Mucosa of descending colon (tissue), 3 donors: ENCODE measurements around the gene GNG7. TPM values are rescaled to one million over a fixed set of nuclear protein-coding genes. Genes with fewer than 3 reads are reported as not detected.
"Not testable (repeated sequence)": the region's sequence is repeated elsewhere in the genome, so short reads cannot be mapped to it uniquely, and the experiment has no call there.

Source experiments
- ATAC-seq: fragments of 200-7000 bp; cut with Tn5 transposase; one replicate; pipeline ENCODE4 v1.9.1; 2020; ENCODE audit warnings: mild to moderate bottlenecking, moderate library complexity
- DNase-seq, 3 donors: peaks; one replicate each; pipeline ENCODE4 v3.0.0-alpha.2; 2020
- H3K36me3 ChIP-seq: fragments of 200-600 bp; one replicate; pipeline ENCODE4 v1.8.0; 2021; ENCODE audit warnings: low read depth, mild to moderate bottlenecking
- H3K4me1 ChIP-seq: fragments of 200-600 bp; one replicate; pipeline ENCODE4 v1.8.0; 2021; ENCODE audit warnings: low read depth, mild to moderate bottlenecking
- H3K4me3 ChIP-seq: fragments of 200-600 bp; one replicate; pipeline ENCODE4 v1.8.0; 2021; ENCODE audit warnings: mild to moderate bottlenecking
- H3K9me3 ChIP-seq: fragments of 200-600 bp; one replicate; pipeline ENCODE4 v1.8.0; 2021; ENCODE audit warnings: mild to moderate bottlenecking
- CTCF ChIP-seq: fragments of 200-600 bp; IDR thresholded peaks from one replicate; pipeline ENCODE4 v1.8.0; 2022; ENCODE audit warnings: antibody characterized with exemption, mild to moderate bottlenecking
- intact Hi-C, 2 donors: fragments of 100-400 bp; cut with DNase I in 1 of 2; cut with micrococcal nuclease in 1 of 2; formaldehyde crosslinking; loops; one replicate each; pipeline versions ENCODE4 v1.11.0 to v1.11.1; 2022; cut with DNase I, micrococcal nuclease
- total RNA-seq, 3 donors: library from RNA; stranded (reverse); fragmentation: NEBNext Ultra II Directional in 2 of 3; extraction: Animal tissue kit (Norgen Biotek cat#: 25700) in 2 of 3; gene quantifications; one replicate each; pipeline versions ENCODE4 v1.2.1 to v1.2.4, GENCODE V29; 2021 to 2023
- donor health status: DM: no; HTN: no; CAD: no; lungs with moderate emphysema.
- donor health status: DM: no; HTN: no; CAD: no.
- donor health status: DM: no; HTN: yes; CAD: no.

The GNG7 gene
- total RNA-seq, 3 donors from 2014 or later = 2.5 to 6.9 (median 2.9) TPM

- H3K9me3 ChIP-seq = no peaks in the 10 kb centered on the region
- H3K4me1 ChIP-seq = peaks cover 15% of the 10 kb centered on the region
- H3K4me3 ChIP-seq = no peak overlapping the region
- DNase-seq (peak in 1 of 3 donors; percentile 37), ATAC-seq (no peak)
- H3K36me3 ChIP-seq = no peaks in the 10 kb centered on the region
- no peak for TF ChIP-seq CTCF
- intact Hi-C loops = no loop called here
Observed at GRCh38 chr19:2607712-2608601, 94.5 kb downstream of the GNG7 start.

GRCh38 chr19:2606774-2607173, 95.7 kb downstream of the GNG7 start:
- intact Hi-C loops, H3K36me3 ChIP-seq, DNase-seq, H3K4me3 ChIP-seq, ATAC-seq, H3K9me3 ChIP-seq: not testable (repeated sequence)
- peaks cover 20% of the 10 kb centered on the region for H3K4me1 ChIP-seq

- ATAC-seq, intact Hi-C loops, H3K36me3 ChIP-seq, H3K4me3 ChIP-seq, H3K9me3 ChIP-seq: not testable (repeated sequence)
- DNase-seq = peak in 1 of 3 donors; percentile 14
- peaks cover 14% of the 10 kb centered on the region for H3K4me1 ChIP-seq
Observed at GRCh38 chr19:2605889-2606288, 96.6 kb downstream of the GNG7 start.

- no peak for TF ChIP-seq CTCF
- Histone ChIP-seq H3K36me3 (no peaks in the 10 kb centered on the region), H3K4me1 (peaks cover 10% of the 10 kb centered on the region), H3K4me3 (no peak overlapping the region), H3K9me3 (no peaks in the 10 kb centered on the region)
- ATAC-seq (no peak), DNase-seq (no peak)
- intact Hi-C loops = no loop called here
Observed at GRCh38 chr19:2604747-2605329, 97.7 kb downstream of the GNG7 start.

GRCh38 chr19:2603334-2603733, 99.2 kb downstream of the GNG7 start:
- peaks cover 19% of the 10 kb centered on the region for H3K4me1 ChIP-seq
- no peak for TF ChIP-seq CTCF
- ATAC-seq (no peak), DNase-seq (peak in 2 of 3 donors; percentile 39 to 64)
- no peak overlapping the region for H3K4me3 ChIP-seq
- intact Hi-C loops = no loop called here
- H3K9me3 ChIP-seq = no peaks in the 10 kb centered on the region
- H3K36me3 ChIP-seq = no peaks in the 10 kb centered on the region

- no peak for TF ChIP-seq CTCF
- peaks cover 19% of the 10 kb centered on the region for H3K4me1 ChIP-seq
- no peaks in the 10 kb centered on the region for H3K36me3 ChIP-seq
- peak; percentile 59 to 78 (median 74) for DNase-seq
- ATAC-seq = peak; percentile 81
- no peak overlapping the region for H3K4me3 ChIP-seq
- H3K9me3 ChIP-seq = no peaks in the 10 kb centered on the region
- intact Hi-C loops = no loop called here
Observed at GRCh38 chr19:2602391-2603181, 99.9 kb downstream of the GNG7 start.
